Activated CD4-positive, alpha-beta memory T cell treated with anti-CD3 and anti-CD28 coated beads for 36 hours (primary cell): Measurements from ENCODE around the gene MMP21. TPM values are rescaled to one million over a fixed set of nuclear protein-coding genes. Genes with fewer than 3 reads are reported as not detected.

Source experiments
- CTCF ChIA-PET: fragments of 350-600 bp; sonication (Branson Sonifier 250); formaldehyde crosslinking; loops from one replicate; lab custom pipeline; 2021; ENCODE audit warnings: antibody characterized with exemption, inconsistent platforms; lab: Charles Lee
- POLR2A ChIA-PET: fragments of 350-600 bp; sonication (Branson Sonifier 250); formaldehyde crosslinking; loops from one replicate; lab custom pipeline; 2021; ENCODE audit warnings: antibody characterized with exemption; lab: Charles Lee
- DNase-seq: peaks from one replicate; pipeline ENCODE4 v3.0.0-alpha.2; 2020
- H3K27ac Mint-ChIP-seq: one replicate; pipeline ENCODE4 v1.8.0; 2021; ENCODE audit warnings: mixed read lengths
- H3K27me3 Mint-ChIP-seq: one replicate; pipeline ENCODE4 v1.8.0; 2021; ENCODE audit warnings: mixed read lengths
- H3K36me3 Mint-ChIP-seq: one replicate; pipeline ENCODE4 v1.8.0; 2021; ENCODE audit warnings: mixed read lengths
- H3K4me1 Mint-ChIP-seq: one replicate; pipeline ENCODE4 v1.8.0; 2021; ENCODE audit warnings: low read depth, mixed read lengths
- H3K4me3 Mint-ChIP-seq: one replicate; pipeline ENCODE4 v1.8.0; 2021; ENCODE audit warnings: mild to moderate bottlenecking, mixed read lengths
- H3K9me3 Mint-ChIP-seq: one replicate; pipeline ENCODE4 v1.8.0; 2021; ENCODE audit warnings: mixed read lengths
- intact Hi-C: fragments of 100-400 bp; cut with micrococcal nuclease; formaldehyde crosslinking; loops from one replicate; pipeline ENCODE4 v1.15.1; 2023
- total RNA-seq, 2 experiments: library from RNA; stranded (reverse); gene quantifications; one replicate each; pipeline ENCODE4 v1.2.3, GENCODE V29; 2021

Gene MMP21
- total RNA-seq, 2 experiments from 2014 or later: not detected

- no peak for DNase-seq
- Mint-ChIP-seq H3K36me3 (peaks cover 6% of the 10 kb centered on the region), H3K4me3 (no peak overlapping the region), H3K9me3 (no peaks in the 10 kb centered on the region), H3K4me1 (no peaks in the 10 kb centered on the region), H3K27me3 (peaks cover 1% of the 10 kb centered on the region), H3K27ac (no peak overlapping the region)
- CTCF ChIA-PET: no interaction called here
- POLR2A ChIA-PET: no interaction called here
- intact Hi-C loops: no loop called here
Measured at GRCh38 chr10:125772112-125772863, 3.3 kb downstream of the MMP21 start.

- peaks cover 1% of the 10 kb centered on the region for H3K27me3 Mint-ChIP-seq
- no peaks in the 10 kb centered on the region for H3K4me1 Mint-ChIP-seq
- POLR2A ChIA-PET: no interaction called here
- intact Hi-C loops: no loop called here
- H3K4me3 Mint-ChIP-seq: no peak overlapping the region
- peaks cover 14% of the 10 kb centered on the region for H3K36me3 Mint-ChIP-seq
- no peaks in the 10 kb centered on the region for H3K9me3 Mint-ChIP-seq
- CTCF ChIA-PET: no interaction called here
- no peak for DNase-seq
- H3K27ac Mint-ChIP-seq: no peak overlapping the region
Measured at GRCh38 chr10:125770844-125771243, 4.8 kb downstream of the MMP21 start.

GRCh38 chr10:125769175-125769574 is 6.4 kb downstream of the MMP21 start:
- no peak for DNase-seq
- H3K9me3 Mint-ChIP-seq: no peaks in the 10 kb centered on the region
- no peak overlapping the region for H3K27ac Mint-ChIP-seq
- H3K27me3 Mint-ChIP-seq: no peaks in the 10 kb centered on the region
- no peaks in the 10 kb centered on the region for H3K4me1 Mint-ChIP-seq
- no peak overlapping the region for H3K4me3 Mint-ChIP-seq
- ChIA-PET POLR2A (no interaction called here), CTCF (no interaction called here)
- H3K36me3 Mint-ChIP-seq: peaks cover 25% of the 10 kb centered on the region
- intact Hi-C loops: no loop called here

GRCh38 chr10:125768219-125768855 is 7.3 kb downstream of the MMP21 start:
- no peaks in the 10 kb centered on the region for H3K27me3 Mint-ChIP-seq
- no peak overlapping the region for H3K27ac Mint-ChIP-seq
- peaks cover 30% of the 10 kb centered on the region for H3K36me3 Mint-ChIP-seq
- no peaks in the 10 kb centered on the region for H3K9me3 Mint-ChIP-seq
- ChIA-PET CTCF (no interaction called here), POLR2A (no interaction called here)
- no peaks in the 10 kb centered on the region for H3K4me1 Mint-ChIP-seq
- intact Hi-C loops: no loop called here
- H3K4me3 Mint-ChIP-seq: no peak overlapping the region
- DNase-seq: no peak

GRCh38 chr10:125766511-125766910 is 9.1 kb downstream of the MMP21 start:
- intact Hi-C loops: no loop called here
- H3K36me3 Mint-ChIP-seq: peaks cover 36% of the 10 kb centered on the region
- ChIA-PET CTCF (no interaction called here), POLR2A (no interaction called here)
- no peaks in the 10 kb centered on the region for H3K27me3 Mint-ChIP-seq
- H3K9me3 Mint-ChIP-seq: no peaks in the 10 kb centered on the region
- H3K4me3 Mint-ChIP-seq: no peak overlapping the region
- no peaks in the 10 kb centered on the region for H3K4me1 Mint-ChIP-seq
- no peak overlapping the region for H3K27ac Mint-ChIP-seq
- DNase-seq: no peak

- intact Hi-C loops: no loop called here
- no peak for DNase-seq
- peaks cover 39% of the 10 kb centered on the region for H3K36me3 Mint-ChIP-seq
- ChIA-PET POLR2A (no interaction called here), CTCF (no interaction called here)
- H3K4me1 Mint-ChIP-seq: no peaks in the 10 kb centered on the region
- no peak overlapping the region for H3K4me3 Mint-ChIP-seq
- no peaks in the 10 kb centered on the region for H3K9me3 Mint-ChIP-seq
- H3K27ac Mint-ChIP-seq: no peak overlapping the region
- no peaks in the 10 kb centered on the region for H3K27me3 Mint-ChIP-seq
Measured at GRCh38 chr10:125765835-125766234, 9.8 kb downstream of the MMP21 start.

GRCh38 chr10:125762692-125763648 is 12.7 kb downstream of the MMP21 start:
- peaks cover 51% of the 10 kb centered on the region for H3K36me3 Mint-ChIP-seq
- H3K27me3 Mint-ChIP-seq: no peaks in the 10 kb centered on the region
- ChIA-PET POLR2A (no interaction called here), CTCF (no interaction called here)
- no peak for DNase-seq
- no peak overlapping the region for H3K4me3 Mint-ChIP-seq
- intact Hi-C loops: no loop called here
- H3K27ac Mint-ChIP-seq: no peak overlapping the region
- H3K4me1 Mint-ChIP-seq: no peaks in the 10 kb centered on the region
- no peaks in the 10 kb centered on the region for H3K9me3 Mint-ChIP-seq

- peaks cover 56% of the 10 kb centered on the region for H3K36me3 Mint-ChIP-seq
- no peaks in the 10 kb centered on the region for H3K9me3 Mint-ChIP-seq
- H3K4me1 Mint-ChIP-seq: no peaks in the 10 kb centered on the region
- no peak for DNase-seq
- ChIA-PET CTCF (no interaction called here), POLR2A (no interaction called here)
- intact Hi-C loops: no loop called here
- no peaks in the 10 kb centered on the region for H3K27me3 Mint-ChIP-seq
- H3K4me3 Mint-ChIP-seq: no peak overlapping the region
- H3K27ac Mint-ChIP-seq: no peak overlapping the region
Measured at GRCh38 chr10:125761961-125762360, 13.7 kb downstream of the MMP21 start.

- Mint-ChIP-seq H3K36me3 (peaks cover 48% of the 10 kb centered on the region), H3K4me3 (no peak overlapping the region), H3K4me1 (no peaks in the 10 kb centered on the region), H3K27me3 (no peaks in the 10 kb centered on the region), H3K27ac (no peak overlapping the region), H3K9me3 (no peaks in the 10 kb centered on the region)
- ChIA-PET POLR2A (no interaction called here), CTCF (no interaction called here)
- intact Hi-C loops: no loop called here
- no peak for DNase-seq
Measured at GRCh38 chr10:125757742-125758141, 17.9 kb downstream of the MMP21 start.

- H3K27me3 Mint-ChIP-seq: no peaks in the 10 kb centered on the region
- H3K4me3 Mint-ChIP-seq: no peak overlapping the region
- H3K4me1 Mint-ChIP-seq: no peaks in the 10 kb centered on the region
- ChIA-PET CTCF (no interaction called here), POLR2A (no interaction called here)
- no peaks in the 10 kb centered on the region for H3K9me3 Mint-ChIP-seq
- no peak overlapping the region for H3K27ac Mint-ChIP-seq
- H3K36me3 Mint-ChIP-seq: peaks cover 47% of the 10 kb centered on the region
- intact Hi-C loops: no loop called here
- DNase-seq: no peak
Measured at GRCh38 chr10:125756853-125757487, 18.7 kb downstream of the MMP21 start.

GRCh38 chr10:125756196-125756595 is 19.4 kb downstream of the MMP21 start:
- Mint-ChIP-seq H3K27me3 (no peaks in the 10 kb centered on the region), H3K27ac (no peak overlapping the region), H3K9me3 (no peaks in the 10 kb centered on the region), H3K4me3 (no peak overlapping the region), H3K36me3 (peaks cover 43% of the 10 kb centered on the region), H3K4me1 (no peaks in the 10 kb centered on the region)
- ChIA-PET POLR2A (no interaction called here), CTCF (no interaction called here)
- DNase-seq: no peak
- intact Hi-C loops: no loop called here

GRCh38 chr10:125747417-125747816 is 28.2 kb downstream of the MMP21 start:
- Mint-ChIP-seq H3K27ac (no peak overlapping the region), H3K4me1 (no peaks in the 10 kb centered on the region), H3K4me3 (no peak overlapping the region), H3K27me3 (no peaks in the 10 kb centered on the region), H3K36me3 (peaks cover 57% of the 10 kb centered on the region), H3K9me3 (no peaks in the 10 kb centered on the region)
- ChIA-PET POLR2A (no interaction called here), CTCF (no interaction called here)
- DNase-seq: no peak
- intact Hi-C loops: no loop called here
